HG03571 (cell line): ENCODE data around the gene TP53I3.
"Not testable (repeated sequence)": the region's sequence is repeated elsewhere in the genome, so short reads cannot be mapped to it uniquely, and the experiment has no call there.

ENCODE experiments used
- ATAC-seq: cut with Tn5 transposase; IDR thresholded peaks from one replicate; pipeline ENCODE4 v1.9.1; 2021; ENCODE audit not compliant: unreplicated experiment

Gene TP53I3

GRCh38 chr2:24084386-24085199, at the start of gene TP53I3:
TSS of gene TP53I3 (minus strand) at chr2:24084834. CDS start at chr2:24084326, 508 bp downstream.
- ATAC-seq, result peak; percentile 77

GRCh38 chr2:24132543-24132942, 47.9 kb upstream of the TP53I3 start:
- no peak for ATAC-seq

GRCh38 chr2:24125956-24126355, 41.3 kb upstream of the TP53I3 start:
- ATAC-seq, result no peak

GRCh38 chr2:24123922-24124580, 39.4 kb upstream of the TP53I3 start:
- ATAC-seq, result peak; percentile 6

- peak; percentile 76 for ATAC-seq
Observed at GRCh38 chr2:24123195-24123921, 38.7 kb upstream of the TP53I3 start, which contains the start of the genes FAM228B and PFN4. TSS of gene FAM228B (plus strand) at chr2:24123469. CDS start at chr2:24124362, 893 bp downstream. TSS of gene PFN4 (minus strand) at chr2:24123334. CDS start at chr2:24122535, 799 bp downstream.

GRCh38 chr2:24122366-24123194, 37.9 kb upstream of the TP53I3 start:
- ATAC-seq, result no peak

- no peak for ATAC-seq
Observed at GRCh38 chr2:24121469-24121868, 36.8 kb upstream of the TP53I3 start.

- no peak for ATAC-seq
Observed at GRCh38 chr2:24121066-24121465, 36.4 kb upstream of the TP53I3 start.

- ATAC-seq, result no peak
Observed at GRCh38 chr2:24117902-24118301, 33.3 kb upstream of the TP53I3 start.

GRCh38 chr2:24115057-24115456, 30.4 kb upstream of the TP53I3 start:
- no peak for ATAC-seq

GRCh38 chr2:24111407-24111901, 26.8 kb upstream of the TP53I3 start:
- no peak for ATAC-seq

- ATAC-seq, result no peak
Observed at GRCh38 chr2:24110660-24111303, 26.1 kb upstream of the TP53I3 start.

- not testable (repeated sequence) for ATAC-seq
Observed at GRCh38 chr2:24109431-24109830, 24.8 kb upstream of the TP53I3 start.

GRCh38 chr2:24107336-24107735, 22.7 kb upstream of the TP53I3 start:
- ATAC-seq, result no peak

GRCh38 chr2:24106786-24107185, 22.2 kb upstream of the TP53I3 start:
- ATAC-seq, result no peak

- ATAC-seq, result no peak
Observed at GRCh38 chr2:24105816-24106215, 21.2 kb upstream of the TP53I3 start.

- no peak for ATAC-seq
Observed at GRCh38 chr2:24104906-24105305, 20.3 kb upstream of the TP53I3 start.

- ATAC-seq, result no peak
Observed at GRCh38 chr2:24104110-24104650, 19.5 kb upstream of the TP53I3 start.

- ATAC-seq, result no peak
Observed at GRCh38 chr2:24102677-24103076, 18.0 kb upstream of the TP53I3 start.

GRCh38 chr2:24101992-24102391, 17.4 kb upstream of the TP53I3 start:
- no peak for ATAC-seq
